Hepatocyte (in vitro differentiated cells): ENCODE measurements around the gene TUBB1.

Source experiments
- EZH2phosphoT487 ChIP-seq: fragments of 200-600 bp; sonication (generic); IDR thresholded peaks from one replicate; pipeline ENCODE4 v1.6.1; 2018; ENCODE audit warnings: antibody characterized with exemption, mild to moderate bottlenecking, low read depth, moderate library complexity; ENCODE audit not compliant: unreplicated experiment, severe bottlenecking
- TF ChIP-seq, protein P1 (sequence below): fragments of 200-600 bp; sonication (generic); IDR thresholded peaks from 2 replicates; pipeline ENCODE4 v1.5.1; 2016; ENCODE audit warnings: antibody characterized with exemption, mild to moderate bottlenecking; ENCODE audit not compliant: poor library complexity

DNA sequence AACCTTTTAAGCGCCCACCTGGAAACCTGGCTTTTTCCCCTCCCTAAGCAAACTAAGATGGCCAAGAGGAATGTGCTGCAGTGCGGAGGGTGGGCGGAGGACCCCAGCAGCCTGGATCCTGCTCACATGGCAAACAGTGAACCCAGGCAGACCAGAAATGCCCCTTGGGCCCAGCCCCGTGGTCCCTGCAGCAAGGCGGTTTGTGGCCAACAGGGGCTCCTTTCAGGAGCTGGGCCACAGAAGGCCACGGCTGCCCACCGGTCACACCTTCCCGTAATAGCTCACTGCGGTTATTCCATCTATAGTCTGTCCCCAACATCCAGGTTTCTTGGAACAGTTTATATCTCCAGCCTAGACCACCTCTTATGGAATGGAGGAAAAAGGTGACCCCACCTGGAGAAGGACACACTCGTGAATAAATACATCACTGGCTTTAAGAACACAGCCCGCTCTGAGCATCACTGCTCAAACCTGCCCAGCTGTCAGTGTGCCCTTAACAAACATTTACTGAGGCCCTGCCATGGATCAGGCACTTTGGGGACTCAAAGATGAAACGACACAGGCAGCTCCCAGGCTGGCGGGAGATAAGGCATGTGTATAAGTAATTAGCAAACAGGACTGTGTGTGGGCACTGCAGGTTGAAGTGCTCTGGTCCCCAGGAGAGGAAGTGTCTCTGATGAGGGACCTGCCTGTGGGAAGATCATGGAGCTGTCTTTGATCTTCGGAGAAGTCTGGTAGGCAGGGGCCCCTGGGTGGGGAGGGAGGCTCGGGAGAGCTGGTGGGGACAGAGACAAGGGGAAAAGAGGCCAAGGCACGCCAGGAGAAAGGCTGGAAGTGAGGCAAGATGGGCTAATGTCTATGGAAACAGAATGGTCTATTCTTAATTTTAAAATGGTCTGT lies 3.2 kb upstream of the TUBB1 start:
- TF ChIP-seq, protein P1, sequence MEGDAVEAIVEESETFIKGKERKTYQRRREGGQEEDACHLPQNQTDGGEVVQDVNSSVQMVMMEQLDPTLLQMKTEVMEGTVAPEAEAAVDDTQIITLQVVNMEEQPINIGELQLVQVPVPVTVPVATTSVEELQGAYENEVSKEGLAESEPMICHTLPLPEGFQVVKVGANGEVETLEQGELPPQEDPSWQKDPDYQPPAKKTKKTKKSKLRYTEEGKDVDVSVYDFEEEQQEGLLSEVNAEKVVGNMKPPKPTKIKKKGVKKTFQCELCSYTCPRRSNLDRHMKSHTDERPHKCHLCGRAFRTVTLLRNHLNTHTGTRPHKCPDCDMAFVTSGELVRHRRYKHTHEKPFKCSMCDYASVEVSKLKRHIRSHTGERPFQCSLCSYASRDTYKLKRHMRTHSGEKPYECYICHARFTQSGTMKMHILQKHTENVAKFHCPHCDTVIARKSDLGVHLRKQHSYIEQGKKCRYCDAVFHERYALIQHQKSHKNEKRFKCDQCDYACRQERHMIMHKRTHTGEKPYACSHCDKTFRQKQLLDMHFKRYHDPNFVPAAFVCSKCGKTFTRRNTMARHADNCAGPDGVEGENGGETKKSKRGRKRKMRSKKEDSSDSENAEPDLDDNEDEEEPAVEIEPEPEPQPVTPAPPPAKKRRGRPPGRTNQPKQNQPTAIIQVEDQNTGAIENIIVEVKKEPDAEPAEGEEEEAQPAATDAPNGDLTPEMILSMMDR, result no peak
- TF ChIP-seq EZH2phosphoT487, result no peak
